ENCODE measurements around the gene MMEL1. TPM values are rescaled to one million over a fixed set of nuclear protein-coding genes. Genes with fewer than 3 reads are reported as not detected.
"Not testable (repeated sequence)": the region's sequence is repeated elsewhere in the genome, so short reads cannot be mapped to it uniquely, and the experiment has no call there.

Gene MMEL1
- total RNA-seq, 1 experiment from 2014 or later: not detected

GRCh38 chr1:2569060-2569459, 63.8 kb downstream of the MMEL1 start (continued):
- no peak for TF ChIP-seq ZNF317 (CRISPR knock-in tag; IDR thresholded peaks at IDR 0.05; ENCODE audit: borderline replicate concordance, low read depth)

GRCh38 chr1:2568187-2568816, 64.5 kb downstream of the MMEL1 start:
- H3K27ac Mint-ChIP-seq: not testable (repeated sequence)

GRCh38 chr1:2567083-2567679, 65.6 kb downstream of the MMEL1 start:
- DNase-seq (ENCODE audit: low spot score): no peak
- POLR2A ChIA-PET: no interaction called here
- Mint-ChIP-seq H3K27me3 (ENCODE audit: low read depth) (no peaks in the 10 kb centered on the region), H3K4me1 (0 out of 2 replicates have a peak, but pooled peaks cover 3% of the 10 kb centered on the region), H3K27ac (no peak overlapping the region), H3K4me3 (no peak overlapping the region), H3K36me3 (no peaks in the 10 kb centered on the region), H3K9me3 (no peaks in the 10 kb centered on the region)
- ATAC-seq: no peak
- CTCF ChIA-PET: no interaction called here
- TF ChIP-seq MYBL2 (CRISPR knock-in tag; IDR thresholded peaks at IDR 0.05) (no peak), TEAD1 (CRISPR knock-in tag; IDR thresholded peaks at IDR 0.05) (no peak), E2F1 (CRISPR knock-in tag; IDR thresholded peaks at IDR 0.05) (no peak), E2F5 (CRISPR knock-in tag; IDR thresholded peaks at IDR 0.05) (no peak), ZSCAN18 (CRISPR knock-in tag; IDR thresholded peaks at IDR 0.05) (no peak), ZNF425 (CRISPR knock-in tag; conservative IDR thresholded peaks at IDR 0.05) (no peak), CTCF (IDR thresholded peaks at IDR 0.05) (no peak), ARID4B (CRISPR knock-in tag; IDR thresholded peaks at IDR 0.05; ENCODE audit: borderline replicate concordance) (no peak), FOXJ3 (CRISPR knock-in tag; IDR thresholded peaks at IDR 0.05; ENCODE audit: borderline replicate concordance) (no peak), TEAD4 (CRISPR knock-in tag; IDR thresholded peaks at IDR 0.05) (no peak), KAT7 (CRISPR knock-in tag; IDR thresholded peaks at IDR 0.05; ENCODE audit: borderline replicate concordance) (no peak), ZNF512 (CRISPR knock-in tag; IDR thresholded peaks at IDR 0.05; ENCODE audit: borderline replicate concordance) (no peak), NR1H2 (CRISPR knock-in tag; IDR thresholded peaks at IDR 0.05) (no peak), FOXP4 (CRISPR knock-in tag; IDR thresholded peaks at IDR 0.05) (no peak)

More at GRCh38 chr1:2568187-2568816, 64.5 kb downstream of the MMEL1 start:
- H3K9me3 Mint-ChIP-seq: peaks cover 10% of the 10 kb centered on the region
- CTCF ChIA-PET; H3K36me3 Mint-ChIP-seq; H3K27me3 Mint-ChIP-seq (ENCODE audit: low read depth); H3K4me1 Mint-ChIP-seq; H3K4me3 Mint-ChIP-seq; POLR2A ChIA-PET; ATAC-seq; DNase-seq (ENCODE audit: low spot score): not testable (repeated sequence)
